NCI-H748 (cell line): ENCODE data around the gene RELA.

Source experiments
- DNase-seq: peaks from one replicate; lab custom pipeline; 2025; ENCODE audit not compliant: unreplicated experiment; lab: John Stamatoyannopoulos, UW

RELA gene

DNA sequence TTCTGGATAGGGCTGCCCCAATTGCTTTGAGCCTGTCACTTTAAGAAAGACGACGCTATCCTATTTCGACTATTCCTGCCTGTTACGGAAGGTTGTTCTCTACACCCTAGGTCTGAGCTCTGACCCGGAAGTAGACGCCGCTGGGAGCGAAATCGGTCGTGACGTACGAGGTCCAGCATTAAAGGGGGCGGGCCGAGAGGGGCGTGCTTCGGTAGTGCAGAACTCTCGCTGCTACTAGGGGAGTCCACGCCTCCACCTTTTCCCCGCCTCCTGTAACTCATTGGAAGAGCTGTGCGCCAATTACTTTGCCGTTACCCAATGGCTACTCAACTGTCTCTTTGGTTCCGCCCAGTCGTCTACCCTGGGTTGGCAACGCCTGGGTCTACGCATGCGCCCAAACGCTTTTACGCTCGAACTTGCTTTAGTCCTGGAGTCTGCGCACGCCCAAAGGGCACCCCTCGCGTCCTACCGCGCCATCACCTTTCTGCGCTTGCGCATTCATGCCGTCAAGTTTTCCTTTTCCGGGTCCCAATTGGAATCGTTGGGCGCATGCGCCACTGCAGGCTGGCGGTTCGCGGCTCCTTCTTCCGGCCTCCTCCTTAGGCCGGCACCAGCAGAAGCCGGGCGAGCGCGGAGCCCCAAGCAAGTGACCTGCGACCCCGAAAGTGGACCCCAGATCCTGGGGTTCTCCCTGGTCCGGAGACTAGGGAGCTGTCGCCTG, 47.3 kb downstream of the RELA start, which contains the start of gene PCNX3:
Gene PCNX3, plus strand, starts transcription at position 548 of the 721 bp plus-strand sequence. CDS start 536 bp downstream, outside the sequence.
- DNase-seq: peak; percentile 100

DNA sequence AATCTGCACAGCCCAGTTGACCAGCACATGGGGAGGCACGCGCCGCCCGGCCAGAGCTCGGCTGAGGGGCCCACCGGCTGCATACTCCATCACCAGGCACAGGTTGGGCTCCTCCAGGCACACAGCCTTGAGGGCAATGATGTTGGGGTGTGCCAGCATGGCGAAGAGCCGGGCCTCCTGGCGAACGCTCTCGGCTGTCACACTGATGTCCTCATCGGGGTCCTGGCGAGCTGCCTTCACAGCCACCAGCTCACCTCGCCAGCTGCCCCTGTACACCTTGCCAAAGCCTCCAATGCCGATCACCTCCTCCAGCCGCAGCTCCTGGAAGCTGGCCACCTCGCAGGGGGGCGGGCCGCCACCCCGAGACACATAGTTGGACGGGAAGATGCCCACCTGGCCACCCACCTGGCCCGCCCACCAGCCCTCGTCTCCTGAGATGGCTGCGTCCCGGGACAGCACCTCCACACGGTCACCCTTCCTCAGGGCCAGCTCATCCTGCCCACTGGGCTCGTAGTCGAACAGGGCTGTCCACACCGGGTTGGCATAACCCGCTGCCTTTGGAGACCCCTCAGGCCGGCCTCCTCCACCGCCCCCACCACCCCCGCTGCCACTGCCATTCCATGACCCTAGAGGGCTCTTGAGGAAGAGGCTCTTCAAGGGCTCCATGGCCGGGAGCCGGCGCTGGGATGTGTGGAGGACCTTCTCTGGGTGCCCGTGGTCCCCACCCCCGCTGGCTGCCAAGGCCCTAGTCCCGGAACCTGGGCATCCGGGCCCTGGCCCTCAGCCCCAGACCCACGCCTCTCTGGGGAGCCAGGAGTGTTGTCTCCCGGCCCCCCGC, 49.4 kb downstream of the RELA start:
- no peak for DNase-seq

DNA sequence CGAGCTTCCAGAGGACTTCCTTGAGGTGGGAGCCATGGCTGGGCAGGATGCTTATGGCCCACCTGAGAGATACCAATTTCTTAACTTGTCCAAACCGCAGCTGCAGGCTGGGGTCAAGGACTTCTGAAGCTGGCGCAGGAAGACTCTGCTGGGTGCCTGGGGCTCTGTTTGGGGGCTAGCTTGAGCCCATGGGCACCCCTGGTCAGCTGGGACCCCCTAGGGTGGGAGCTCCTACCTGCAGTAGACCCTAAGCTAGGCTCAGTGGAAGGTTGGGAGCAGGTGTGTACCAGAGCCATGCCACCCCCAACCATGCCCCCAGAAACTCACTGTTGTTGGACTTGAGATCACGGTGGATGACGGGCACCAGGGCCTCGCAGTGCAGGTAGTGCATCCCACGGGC, 50.0 kb downstream of the RELA start:
- no peak for DNase-seq

DNA sequence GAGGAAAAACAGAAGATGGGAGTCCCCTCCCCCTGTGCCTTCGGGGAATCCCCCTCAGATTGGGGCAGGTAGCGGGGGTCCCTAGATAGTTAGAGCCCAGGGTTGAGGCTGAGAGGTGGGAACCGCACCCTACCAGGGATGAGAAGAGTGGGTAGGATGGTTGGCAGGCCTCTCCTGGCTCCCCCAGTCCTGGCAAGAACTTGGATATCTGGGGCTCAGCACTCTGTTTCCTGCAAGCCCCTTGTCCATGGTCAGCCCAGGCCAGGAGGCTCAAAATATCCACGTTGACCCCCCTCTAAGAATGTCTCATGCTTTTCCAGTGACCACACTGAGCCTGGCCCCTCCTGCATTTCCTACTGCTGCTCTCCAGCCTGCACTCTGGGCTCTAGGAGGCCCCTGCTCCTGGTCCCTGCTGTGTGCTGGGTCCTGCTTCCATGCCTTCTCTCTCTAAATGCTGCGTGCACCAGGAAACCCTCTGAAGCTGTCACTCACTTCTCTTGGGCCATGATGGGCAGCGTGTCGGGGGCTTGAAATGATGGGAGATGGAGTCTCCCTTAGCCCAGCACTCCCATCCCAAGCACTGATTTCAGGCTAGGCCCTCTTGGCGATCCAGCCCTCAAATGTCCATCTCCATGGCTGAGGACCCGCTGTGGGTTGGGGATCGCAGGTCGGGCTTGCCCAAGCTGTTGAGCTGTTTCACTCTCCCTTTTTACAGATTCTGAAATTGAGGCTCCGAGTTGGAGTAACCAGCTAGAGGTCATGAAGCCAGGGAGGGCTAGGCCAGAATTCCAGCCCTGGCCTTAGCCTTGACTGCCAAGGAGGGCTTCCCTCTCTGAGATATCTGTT, 50.7 kb downstream of the RELA start:
- DNase-seq: no peak

DNA sequence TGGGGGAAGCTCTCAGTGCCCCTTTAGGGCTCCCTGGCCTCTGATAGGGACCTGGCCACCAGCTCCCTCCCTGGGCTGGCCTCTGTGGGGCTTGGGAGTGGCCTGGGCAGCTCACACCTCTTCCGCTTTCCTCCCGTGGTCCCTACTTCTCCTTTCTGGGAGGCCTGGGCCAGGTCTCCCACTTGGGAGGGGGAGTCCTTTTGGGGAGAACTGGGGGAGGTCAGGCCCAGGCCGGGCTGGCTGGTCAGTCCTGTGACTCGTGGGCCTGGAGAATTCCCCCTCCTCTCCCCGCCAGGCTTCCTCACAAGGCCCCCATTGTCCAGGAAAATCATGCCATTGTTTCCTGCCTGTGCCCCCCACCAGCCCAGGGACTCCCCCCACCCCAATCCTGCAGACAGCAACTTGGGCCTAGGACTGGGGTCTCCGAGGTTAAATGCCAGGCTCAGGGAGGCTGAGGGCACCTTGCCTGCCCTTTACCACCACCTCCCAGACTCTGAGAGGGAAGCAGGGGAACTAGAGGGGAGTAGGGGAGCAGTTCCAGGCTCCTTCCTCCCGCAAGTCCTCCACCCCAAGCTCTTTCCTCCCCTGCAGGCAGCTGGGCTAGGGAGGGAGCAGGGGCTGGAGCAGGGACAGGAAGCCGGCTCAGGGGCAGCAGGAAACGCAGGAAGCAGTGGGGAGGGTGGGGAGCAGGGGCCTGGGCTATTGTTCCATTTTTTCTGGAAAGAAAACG, 51.5 kb downstream of the RELA start:
- no peak for DNase-seq

DNA sequence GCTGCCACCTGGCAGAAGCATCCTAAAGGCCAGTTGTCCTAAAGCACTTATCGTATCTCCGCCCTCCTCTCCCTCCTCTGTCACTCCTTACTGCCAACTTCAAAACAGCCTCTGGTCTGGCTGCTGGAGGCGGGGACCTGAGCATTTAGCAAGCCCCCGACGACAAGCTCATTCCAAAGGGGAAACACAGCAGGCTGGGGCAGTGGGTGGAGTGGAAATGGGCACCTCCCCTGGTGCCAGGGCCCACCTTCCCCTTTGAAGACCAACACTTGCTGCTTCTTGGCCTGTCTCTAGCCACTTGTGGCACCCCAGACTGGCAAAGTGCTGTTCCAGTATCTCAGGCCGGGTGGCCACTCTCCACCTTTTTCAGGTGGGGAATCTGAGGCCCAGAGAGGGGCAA, 52.3 kb downstream of the RELA start:
- no peak for DNase-seq

DNA sequence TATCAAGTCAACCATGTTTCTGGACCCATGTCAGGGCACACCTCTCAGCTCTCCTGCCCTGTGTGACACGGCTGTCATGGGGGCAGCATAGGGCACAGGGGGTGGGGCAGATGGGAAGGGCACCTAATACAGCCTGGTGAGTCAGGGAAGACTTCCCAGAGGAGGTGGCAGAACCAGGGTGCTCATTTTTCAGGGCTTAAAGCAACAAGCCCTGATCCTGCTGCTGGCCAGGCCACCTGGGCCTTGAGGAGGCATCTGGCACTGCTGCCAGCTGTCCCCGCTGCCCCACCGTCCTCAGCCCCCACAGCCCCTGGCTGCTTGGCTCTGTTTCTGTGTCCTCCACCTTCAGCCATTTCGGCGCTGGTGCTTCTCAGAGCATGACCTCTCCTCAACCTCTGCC, 53.1 kb downstream of the RELA start:
- no peak for DNase-seq

DNA sequence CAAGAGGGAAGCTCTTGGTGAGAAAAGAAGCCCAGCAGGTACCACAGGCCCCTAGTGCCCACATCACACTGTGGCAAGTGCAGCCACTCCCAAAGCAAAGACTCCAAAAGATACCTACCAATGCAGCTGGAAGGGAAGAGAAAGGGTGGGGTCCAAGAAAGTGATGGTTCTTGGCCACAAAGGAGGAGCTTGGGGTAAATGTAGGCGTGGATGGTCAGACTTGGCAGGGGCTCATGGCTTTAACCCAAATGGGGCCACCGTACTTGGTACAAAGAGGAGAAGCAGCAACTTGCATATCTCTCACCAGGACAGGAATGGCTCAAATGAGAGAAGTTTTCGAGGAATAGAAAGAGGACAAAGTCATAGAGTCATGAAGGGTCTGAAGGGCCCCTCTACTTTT, 53.5 kb downstream of the RELA start:
- no peak for DNase-seq

DNA sequence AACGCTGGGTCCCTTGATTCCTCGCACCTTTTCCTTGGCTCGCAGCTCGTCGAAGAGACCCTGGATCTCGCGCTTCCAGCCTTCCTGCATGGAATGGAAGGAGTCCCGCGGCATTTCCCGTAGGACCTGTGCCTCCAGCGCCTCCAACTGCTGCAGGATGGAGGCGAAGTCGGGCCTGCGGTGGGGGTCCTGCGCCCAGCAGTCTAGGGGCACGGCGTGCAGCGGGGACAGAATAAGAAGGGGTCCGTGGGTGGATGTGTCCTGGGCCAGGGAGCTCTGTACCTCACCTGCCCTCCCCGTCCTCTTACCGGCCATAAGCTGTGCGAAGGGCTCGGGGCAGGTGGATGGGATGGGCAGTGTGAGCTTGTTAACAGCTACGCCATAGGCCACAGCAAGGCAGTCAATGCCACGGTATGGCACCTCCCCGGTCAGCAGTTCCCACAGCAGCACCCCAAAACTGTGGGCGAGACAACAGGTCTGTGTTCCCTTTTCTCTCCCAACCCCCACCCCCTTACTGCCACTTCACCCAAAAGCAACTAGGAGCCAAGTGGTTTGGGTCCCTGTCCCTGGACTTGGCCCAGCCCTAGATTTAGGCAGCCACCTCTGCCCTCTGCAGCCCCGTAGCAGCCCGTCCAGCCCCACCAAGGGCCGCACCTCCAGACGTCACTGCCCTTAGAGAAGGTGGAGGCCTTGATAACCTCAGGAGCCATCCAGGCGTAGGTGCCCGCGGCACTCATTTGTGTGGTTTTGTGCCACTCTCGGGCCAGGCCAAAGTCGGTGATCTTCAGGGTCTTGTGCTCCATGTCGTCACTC, 54.9 kb downstream of the RELA start:
- no peak for DNase-seq

DNA sequence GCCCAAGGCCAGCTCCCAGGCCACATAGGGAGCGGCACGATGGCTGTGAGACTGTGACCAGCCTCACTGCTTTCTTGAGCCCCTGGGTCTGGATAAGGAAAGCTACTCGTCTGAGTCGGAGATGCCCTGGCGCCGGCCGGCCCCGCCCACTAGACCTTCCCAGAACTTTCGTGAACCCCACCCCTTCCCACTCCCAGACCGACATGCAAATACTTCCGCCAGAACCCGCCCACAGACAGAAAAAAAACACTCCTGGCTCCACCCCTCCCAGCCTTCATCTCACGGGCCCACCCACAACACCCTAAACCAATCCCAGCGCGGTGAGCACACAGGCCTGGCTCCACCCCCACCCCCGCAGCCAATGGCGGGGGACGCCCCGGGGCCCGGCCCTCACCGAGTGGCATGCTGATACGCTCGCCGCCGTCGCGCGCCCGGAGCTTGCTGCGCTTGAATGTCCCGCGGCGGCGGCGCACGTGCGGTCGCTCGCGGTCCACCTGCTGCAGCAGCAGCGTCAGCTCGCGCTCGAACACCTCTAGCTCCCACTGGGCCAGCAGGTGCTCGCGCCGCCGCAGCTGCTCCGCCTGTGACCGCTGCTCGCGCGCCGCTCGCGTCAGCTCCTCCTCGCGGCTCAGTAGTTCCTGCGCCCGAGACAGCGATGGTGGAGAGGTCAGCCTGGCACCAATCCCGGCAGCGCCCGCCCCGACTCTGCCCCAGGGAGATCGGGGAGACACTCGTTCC, 55.7 kb downstream of the RELA start:
- DNase-seq: peak; percentile 86

DNA sequence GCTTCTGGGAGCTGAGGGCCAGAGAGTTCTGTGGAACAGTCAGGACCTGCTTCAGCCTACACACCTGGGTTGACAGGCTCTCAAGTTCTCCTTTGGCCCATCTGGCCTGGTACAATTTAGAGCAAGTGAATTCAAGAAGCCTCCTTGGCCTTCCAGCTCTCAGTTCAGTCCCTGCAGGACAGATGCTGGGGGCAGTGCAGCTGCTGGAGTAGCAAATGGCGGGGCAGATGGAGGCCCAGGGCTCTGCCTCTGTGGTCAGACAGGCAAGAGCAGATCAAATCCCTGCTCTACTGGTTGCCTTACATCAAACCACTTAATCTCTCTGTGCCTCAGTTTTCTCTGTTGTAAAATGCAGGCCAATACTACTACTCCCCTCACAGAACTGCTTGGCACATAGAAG, 58.5 kb downstream of the RELA start:
- DNase-seq: no peak
